ENCODE results near the gene LRRC72.

DNA sequence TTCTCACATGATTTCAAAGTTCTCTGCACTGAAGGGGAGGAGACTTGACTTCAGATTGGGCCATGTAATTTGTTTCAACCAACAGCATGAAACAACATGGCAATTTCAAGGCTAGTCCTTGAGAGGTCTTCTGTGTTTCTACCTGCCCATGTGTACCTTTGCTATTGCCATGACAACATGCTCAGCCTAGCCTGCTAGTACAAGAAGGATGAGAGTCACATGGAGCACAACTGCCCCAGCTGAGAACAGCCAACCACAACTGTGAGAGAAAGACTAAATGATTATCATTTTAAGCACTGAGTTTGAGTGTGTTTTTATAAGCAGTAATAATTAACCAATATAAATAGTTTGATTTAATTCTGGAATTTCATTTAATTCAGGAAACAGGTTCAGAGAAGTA lies 77.0 kb downstream of the LRRC72 start:
- TF ChIP-seq, protein P1, sequence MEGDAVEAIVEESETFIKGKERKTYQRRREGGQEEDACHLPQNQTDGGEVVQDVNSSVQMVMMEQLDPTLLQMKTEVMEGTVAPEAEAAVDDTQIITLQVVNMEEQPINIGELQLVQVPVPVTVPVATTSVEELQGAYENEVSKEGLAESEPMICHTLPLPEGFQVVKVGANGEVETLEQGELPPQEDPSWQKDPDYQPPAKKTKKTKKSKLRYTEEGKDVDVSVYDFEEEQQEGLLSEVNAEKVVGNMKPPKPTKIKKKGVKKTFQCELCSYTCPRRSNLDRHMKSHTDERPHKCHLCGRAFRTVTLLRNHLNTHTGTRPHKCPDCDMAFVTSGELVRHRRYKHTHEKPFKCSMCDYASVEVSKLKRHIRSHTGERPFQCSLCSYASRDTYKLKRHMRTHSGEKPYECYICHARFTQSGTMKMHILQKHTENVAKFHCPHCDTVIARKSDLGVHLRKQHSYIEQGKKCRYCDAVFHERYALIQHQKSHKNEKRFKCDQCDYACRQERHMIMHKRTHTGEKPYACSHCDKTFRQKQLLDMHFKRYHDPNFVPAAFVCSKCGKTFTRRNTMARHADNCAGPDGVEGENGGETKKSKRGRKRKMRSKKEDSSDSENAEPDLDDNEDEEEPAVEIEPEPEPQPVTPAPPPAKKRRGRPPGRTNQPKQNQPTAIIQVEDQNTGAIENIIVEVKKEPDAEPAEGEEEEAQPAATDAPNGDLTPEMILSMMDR (IDR thresholded peaks at IDR 0.05; ENCODE audit: low read depth, low read length, poor library complexity, severe bottlenecking), result no peak
- TF ChIP-seq EZH2phosphoT487 (IDR thresholded peaks at IDR 0.05; ENCODE audit: borderline replicate concordance, low read length), result no peak

Data from DOHH2 (cell line).